HG02571 (cell line): ENCODE data around the gene MRPS9.

Source experiments
- ATAC-seq: cut with Tn5 transposase; IDR thresholded peaks from one replicate; pipeline ENCODE4 v1.9.1; 2021; ENCODE audit warnings: mild to moderate bottlenecking, moderate library complexity; ENCODE audit not compliant: unreplicated experiment

MRPS9 gene

GRCh38 chr2:105078906-105079495 is 41.1 kb downstream of the MRPS9 start:
- ATAC-seq, result no peak

DNA sequence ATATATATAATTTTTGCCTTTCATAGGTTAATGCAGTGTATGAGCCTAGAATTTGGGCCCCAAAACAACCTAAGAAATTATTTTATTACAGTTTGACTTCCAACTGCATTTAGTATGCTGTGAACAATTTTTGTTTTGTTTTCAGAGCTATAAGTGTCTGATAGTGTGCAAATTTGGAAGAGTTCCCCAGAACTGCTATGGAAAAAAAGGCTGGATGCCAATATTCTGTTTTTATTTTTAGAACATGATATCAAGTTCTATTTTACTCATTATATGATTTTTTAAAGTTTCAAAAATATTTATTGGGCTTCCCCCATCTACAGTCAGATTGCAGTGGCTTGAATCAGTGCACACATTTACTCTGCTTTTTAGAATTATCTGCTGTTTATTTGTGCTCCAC is 42.6 kb downstream of the MRPS9 start:
- ATAC-seq, result no peak

DNA sequence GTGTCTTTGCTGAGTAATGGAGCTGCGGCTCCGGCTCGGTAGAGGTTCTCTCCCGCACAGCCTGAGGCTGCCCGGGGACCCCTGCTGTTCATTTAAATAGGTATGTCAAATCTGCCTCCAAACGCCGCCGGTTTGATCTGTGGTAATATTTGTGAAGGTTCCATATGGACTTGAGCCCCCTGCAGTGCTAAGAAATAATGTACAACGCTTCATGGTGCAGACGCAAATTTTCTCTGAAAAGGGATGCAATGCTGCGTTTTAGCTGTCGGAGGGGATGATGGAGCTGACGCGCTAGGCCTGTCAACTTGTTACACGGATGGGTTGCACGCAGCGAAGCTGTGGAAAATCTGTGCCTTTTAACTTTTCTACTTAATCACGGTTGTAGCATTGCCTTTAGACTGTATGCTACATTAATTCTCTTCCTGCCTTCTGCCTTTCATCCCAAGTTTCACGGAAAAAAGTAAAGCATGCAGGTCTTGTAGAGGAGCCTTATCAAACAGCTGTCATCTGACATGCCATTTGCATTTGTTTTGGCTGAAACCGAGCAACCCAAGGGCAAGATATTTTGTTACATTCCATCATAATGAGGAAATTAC is 43.2 kb downstream of the MRPS9 start:
- no peak for ATAC-seq

GRCh38 chr2:105082107-105082506 is 44.2 kb downstream of the MRPS9 start:
- ATAC-seq, result no peak

DNA sequence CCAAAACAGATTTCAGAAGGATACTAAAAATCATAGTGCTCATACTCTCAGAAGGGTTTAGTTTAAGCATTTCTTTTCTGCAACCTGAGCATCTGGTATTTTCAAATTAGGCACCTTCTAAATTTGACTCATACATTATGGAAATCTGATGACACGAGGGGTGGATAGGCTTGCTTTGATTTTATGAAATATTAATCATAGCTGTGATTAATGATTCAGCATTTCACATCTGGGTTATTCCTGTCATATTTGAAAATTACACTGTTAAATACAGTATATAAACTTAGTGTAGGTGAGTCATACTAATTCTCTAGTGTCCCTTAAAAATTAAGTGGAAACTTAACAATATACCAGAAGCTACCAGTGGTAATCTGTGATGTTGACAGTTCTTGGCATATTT is 47.7 kb downstream of the MRPS9 start:
- ATAC-seq, result no peak

- ATAC-seq, result no peak
Observed at GRCh38 chr2:105087273-105087672, 49.4 kb downstream of the MRPS9 start.

DNA sequence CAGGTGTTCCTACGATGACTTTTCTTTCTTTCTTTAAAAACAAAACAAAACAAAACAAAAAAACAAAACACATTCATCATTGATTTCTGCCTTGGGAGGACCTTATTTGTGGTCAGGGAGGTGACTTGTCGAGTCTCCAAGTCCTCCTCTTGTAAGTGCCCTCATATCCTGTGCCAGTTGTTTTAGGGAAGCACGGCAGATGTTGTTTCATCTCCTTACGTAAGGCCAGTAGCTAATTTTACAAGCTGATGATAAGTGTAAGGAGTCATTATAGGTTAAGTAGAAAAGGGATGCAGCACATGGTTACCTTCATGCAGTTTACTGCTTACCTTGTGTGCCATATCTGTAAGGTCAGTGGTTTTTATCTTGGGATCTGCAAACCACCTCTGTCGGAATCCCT is 52.2 kb downstream of the MRPS9 start:
- ATAC-seq, result no peak

DNA sequence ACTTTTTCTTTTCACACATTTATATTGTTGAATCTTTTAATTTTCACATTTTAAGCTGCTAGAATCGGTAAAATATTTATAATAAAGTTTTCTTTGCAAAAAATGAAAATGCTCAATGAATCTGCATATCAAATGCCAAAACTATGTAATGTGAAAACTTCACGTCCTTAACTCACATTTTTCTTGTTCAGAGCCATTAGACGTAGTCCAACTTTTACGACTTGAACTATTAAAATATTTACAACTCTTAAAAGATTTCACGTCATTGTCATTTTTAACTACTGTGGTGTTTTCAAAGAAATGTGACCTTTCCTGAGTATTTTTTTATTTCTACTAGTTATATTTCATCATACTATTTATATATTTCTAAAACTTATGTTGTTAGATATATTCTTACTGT is 54.9 kb downstream of the MRPS9 start:
- no peak for ATAC-seq

- ATAC-seq, result no peak
Observed at GRCh38 chr2:105099153-105099552, 61.3 kb downstream of the MRPS9 start.

GRCh38 chr2:105100046-105100840 is 62.4 kb downstream of the MRPS9 start:
- peak; percentile 82 for ATAC-seq

DNA sequence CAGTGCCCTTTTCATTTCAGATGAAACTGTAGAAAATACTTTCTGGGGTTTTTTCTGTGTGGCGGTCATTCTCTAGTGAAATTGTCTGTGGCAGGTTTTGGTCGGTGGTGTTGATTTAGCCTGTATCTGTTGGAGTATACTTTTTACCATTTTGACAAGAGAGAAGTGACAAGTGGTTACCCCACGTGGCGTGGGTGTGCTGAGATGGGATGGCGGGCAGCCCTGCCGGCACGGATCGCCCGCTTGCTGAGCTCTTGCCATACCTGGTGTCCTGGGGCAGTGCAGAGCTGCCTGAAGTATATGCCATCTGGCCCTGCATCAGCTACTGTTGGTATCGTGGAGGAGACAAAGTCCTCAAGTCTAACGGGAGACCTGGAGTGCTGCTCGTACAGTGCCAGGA is 64.1 kb downstream of the MRPS9 start:
- no peak for ATAC-seq

GRCh38 chr2:105102963-105103421 is 65.1 kb downstream of the MRPS9 start:
- ATAC-seq, result no peak

GRCh38 chr2:105103481-105103880 is 65.6 kb downstream of the MRPS9 start:
- ATAC-seq, result no peak

- no peak for ATAC-seq
Observed at GRCh38 chr2:105104208-105104731, 66.4 kb downstream of the MRPS9 start.

DNA sequence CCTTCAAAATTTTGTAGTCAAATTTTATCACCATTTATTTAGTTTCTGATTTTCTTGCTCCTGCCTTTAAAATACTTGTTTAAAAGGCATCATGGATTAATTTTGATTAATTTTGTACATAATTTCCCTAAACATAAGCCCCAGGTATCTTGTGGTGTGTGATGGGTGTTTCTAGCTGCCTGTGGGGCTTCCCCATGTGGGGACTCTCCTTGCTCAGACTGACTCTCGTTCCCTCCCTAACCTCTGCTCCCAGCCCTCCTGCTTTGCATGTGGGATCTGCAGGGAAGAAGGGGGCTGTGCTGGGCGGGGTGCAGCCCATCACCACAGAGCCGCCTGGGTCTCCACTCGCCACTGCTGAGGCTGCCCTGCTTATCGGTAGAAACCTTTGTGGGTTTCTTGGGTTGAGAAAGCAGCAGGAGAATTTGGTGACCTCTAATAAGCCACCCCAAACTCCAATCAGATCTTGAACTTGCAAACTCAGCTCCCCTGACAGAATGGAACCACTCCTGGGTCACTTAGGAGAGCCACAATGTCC is 72.5 kb downstream of the MRPS9 start:
- no peak for ATAC-seq

- no peak for ATAC-seq
Observed at GRCh38 chr2:105111365-105112150, 73.7 kb downstream of the MRPS9 start.

DNA sequence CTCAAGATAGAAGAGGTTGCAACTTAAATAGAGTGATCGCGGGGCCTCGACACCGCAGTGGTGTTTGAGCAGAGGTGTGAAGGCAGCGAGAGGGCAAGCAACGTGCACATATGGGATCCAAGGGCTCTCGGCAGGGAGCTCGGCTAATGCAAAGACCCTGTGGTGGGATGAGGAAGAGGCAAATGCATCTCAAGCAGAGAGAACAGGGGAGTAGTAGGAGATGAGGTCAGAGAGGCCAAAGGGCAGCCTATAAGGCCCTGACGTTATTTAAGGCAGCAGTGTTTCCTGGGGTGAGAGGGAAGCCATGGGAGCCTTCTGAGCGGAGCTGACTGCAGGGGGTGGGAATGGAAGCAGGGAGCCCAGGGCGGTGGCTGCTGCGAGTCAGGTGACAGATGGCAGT is 74.5 kb downstream of the MRPS9 start:
- ATAC-seq, result no peak

GRCh38 chr2:105113616-105114291 is 75.9 kb downstream of the MRPS9 start:
- no peak for ATAC-seq

- no peak for ATAC-seq
Observed at GRCh38 chr2:105114551-105114950, 76.7 kb downstream of the MRPS9 start.

DNA sequence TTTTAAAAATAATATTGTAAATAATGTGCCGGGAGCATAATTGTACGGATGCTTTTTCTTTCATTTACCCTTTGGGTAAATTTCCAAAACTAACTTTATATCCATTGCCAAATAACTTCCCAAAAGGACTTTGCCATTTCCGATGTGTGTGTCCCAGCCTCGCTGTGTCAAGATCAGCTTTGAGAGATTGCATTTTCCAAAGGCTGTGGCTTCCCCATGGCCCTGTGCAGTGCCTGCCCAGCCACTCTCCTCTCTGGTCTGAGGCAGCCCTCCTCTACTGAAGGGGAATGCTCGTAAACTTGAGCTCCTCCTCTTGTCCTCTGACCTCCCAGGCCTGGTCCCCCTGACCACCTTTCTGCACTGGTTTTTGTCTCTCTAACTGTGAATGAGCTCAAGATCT is 78.5 kb downstream of the MRPS9 start:
- no peak for ATAC-seq
